HepG2 (cell line): Measurements from ENCODE around the gene SSTR5. TPM values are rescaled to one million over a fixed set of nuclear protein-coding genes. Genes with fewer than 3 reads are reported as not detected.

Experiments used
- ATAC-seq: fragments of 200-7000 bp; cut with Tn5 transposase; 3 replicates; pipeline ENCODE4 v1.9.1; 2020; ENCODE audit warnings: mild to moderate bottlenecking, moderate library complexity
- BruUV-seq: library from RNA; stranded (reverse); fragments of 400-500 nt; replicated peaks from 2 replicates; lab custom pipeline; 2021; lab: Mats Ljungman, UMichigan
- CTCF ChIA-PET: fragments of 300-600 bp; formaldehyde crosslinking; extraction: SDS; loops from one replicate; lab custom pipeline; 2021; ENCODE audit warnings: low total read pairs, inconsistent platforms, low intra/inter-chr PET ratio; lab: Yijun Ruan, JAX
- POLR2A ChIA-PET: fragments of 350-600 bp; sonication (Branson Sonifier 250); formaldehyde crosslinking; loops from one replicate; lab custom pipeline; 2020; ENCODE audit warnings: antibody characterized with exemption, inconsistent platforms; lab: Yijun Ruan, JAX
- DNase-seq: peaks from one replicate; pipeline ENCODE4 v3.0.0-alpha.2; 2015; ENCODE audit warnings: low spot score
- FAIRE-seq: peaks from 3 replicates; lab custom pipeline; 2011; peaks lifted over from hg19 to GRCh38; lab: Jason Lieb, UNC
- H2AFZ ChIP-seq: one replicate; pipeline ENCODE4 v1.6.1; 2011; ENCODE audit warnings: low read length, inconsistent platforms
- H3K27ac ChIP-seq: fragments of 300-600 bp; 3 replicates; pipeline ENCODE4 v1.8.0; 2011; ENCODE audit warnings: mixed run types, mild to moderate bottlenecking, mixed read lengths, low read length, inconsistent platforms; ENCODE audit not compliant: insufficient read depth; ENCODE audit errors: extremely low read length
- H3K27me3 ChIP-seq, 2 experiments: fragments of 200-600 bp in 1 of 2; 2 replicates in 1 of 2; 3 replicates in 1 of 2; pipeline versions ENCODE4 v1.6.0 to v1.8.0; 2011; ENCODE audit warnings: low read length in 2 of 2, mild to moderate bottlenecking in 2 of 2, moderate library complexity in 2 of 2, inconsistent platforms in 1 of 2; ENCODE audit not compliant: insufficient read depth in 2 of 2, control insufficient read depth in 1 of 2
- H3K36me3 ChIP-seq, 2 experiments: fragments of 200-600 bp in 1 of 2; replicated peaks in 1 of 2; 2 replicates in 1 of 2; 3 replicates in 1 of 2; pipeline versions ENCODE4 v1.5.1 to v1.8.0; 2011; ENCODE audit warnings: low read length in 2 of 2, inconsistent platforms in 1 of 2; ENCODE audit not compliant: insufficient read depth in 2 of 2, control insufficient read depth in 1 of 2
- H3K4me1 ChIP-seq: 2 replicates; pipeline ENCODE4 v1.5.1; 2012; ENCODE audit warnings: low read length, inconsistent platforms; ENCODE audit not compliant: insufficient read depth
- H3K4me2 ChIP-seq: 2 replicates; pipeline ENCODE4 v1.6.0; 2011; ENCODE audit warnings: low read depth, low read length, inconsistent platforms
- H3K4me3 ChIP-seq, 3 experiments: fragments of 200-600 bp in 1 of 3; sonication (generic), shearing (Covaris generic) in 1 of 3; replicated peaks in 1 of 3; 2 replicates each; pipeline ENCODE4 v1.5.1; 2011 to 2016; ENCODE audit warnings: low read length in 3 of 3, inconsistent platforms in 2 of 3, low read depth in 2 of 3, mild to moderate bottlenecking in 2 of 3, control low read depth in 1 of 3, mixed read lengths in 1 of 3; ENCODE audit not compliant: insufficient read depth in 1 of 3
- H3K79me2 ChIP-seq: one replicate; pipeline ENCODE4 v1.6.1; 2011; ENCODE audit warnings: low read length, inconsistent platforms; ENCODE audit not compliant: insufficient read depth
- H3K9ac ChIP-seq: 2 replicates; pipeline ENCODE4 v1.6.0; 2011; ENCODE audit warnings: mild to moderate bottlenecking, low read depth, low read length, inconsistent platforms; ENCODE audit not compliant: insufficient read depth
- H3K9me3 ChIP-seq: 2 replicates; pipeline ENCODE4 v1.5.1; 2012; ENCODE audit warnings: mild to moderate bottlenecking, low read length
- H4K20me1 ChIP-seq: 2 replicates; pipeline ENCODE4 v1.6.0; 2011; ENCODE audit warnings: inconsistent platforms, mild to moderate bottlenecking, low read length, moderate library complexity; ENCODE audit not compliant: insufficient read depth
- CBFB ChIP-seq: sonication (generic); formaldehyde crosslinking; IDR thresholded peaks from 2 replicates; pipeline ENCODE4 v1.4.0; 2020; ENCODE audit warnings: missing genetic modification reagents
- HNRNPK ChIP-seq: fragments of 200-400 bp; formaldehyde crosslinking; IDR thresholded peaks from 2 replicates; pipeline ENCODE4 v1.6.1; 2018; ENCODE audit warnings: low read length, low read depth, moderate library complexity, mild to moderate bottlenecking; ENCODE audit not compliant: poor library complexity, severe bottlenecking
- KDM5B ChIP-seq: sonication (generic); formaldehyde crosslinking; IDR thresholded peaks from 2 replicates; pipeline ENCODE4 v1.4.0; 2020; ENCODE audit warnings: missing genetic modification reagents, mild to moderate bottlenecking, borderline replicate concordance
- MAX ChIP-seq: IDR thresholded peaks from 2 replicates; pipeline ENCODE4 v1.6.1; 2012; ENCODE audit warnings: inconsistent platforms
- NR2F6 ChIP-seq, 2 experiments: IDR thresholded peaks; 2 replicates each; pipeline ENCODE4 v1.6.1; 2016; ENCODE audit warnings: antibody characterized with exemption in 1 of 2, mild to moderate bottlenecking in 1 of 2
- RXRA ChIP-seq: sonication (generic); formaldehyde crosslinking; IDR thresholded peaks from 2 replicates; pipeline ENCODE4 v1.5.1; 2020; ENCODE audit warnings: missing genetic modification reagents
- SMC3 ChIP-seq: IDR thresholded peaks from 2 replicates; pipeline ENCODE4 v1.6.1; 2011; ENCODE audit warnings: low read length, improper control_type of control experiment
- SP140L ChIP-seq: sonication (generic); formaldehyde crosslinking; IDR thresholded peaks from 2 replicates; pipeline ENCODE4 v1.4.0; 2020; ENCODE audit warnings: missing genetic modification reagents, borderline replicate concordance
- THYN1 ChIP-seq: sonication (generic); formaldehyde crosslinking; IDR thresholded peaks from 2 replicates; pipeline ENCODE4 v1.8.1; 2023; ENCODE audit warnings: low read depth, mild to moderate bottlenecking, moderate library complexity, missing genetic modification reagents, borderline replicate concordance
- ZNF879 ChIP-seq: sonication (generic); formaldehyde crosslinking; IDR thresholded peaks from 2 replicates; pipeline ENCODE4 v1.8.1; 2023; ENCODE audit warnings: missing genetic modification reagents
- WGBS: methylation state at CpG from one replicate; pipeline ENCODE4 v1.1.6; 2017; ENCODE audit warnings: low lambda C conversion rate; 5-methylcytosine and 5-hydroxymethylcytosine counted together
- in situ Hi-C: cut with HindIII; loops from 2 replicates; pipeline ENCODE4 v1.10.0; 2017; ENCODE audit warnings: low pct_unique_long_range_greater_than_20kb; ENCODE audit not compliant: extremely low pct_ligation_motif_present
- intact Hi-C: fragments of 100-400 bp; cut with micrococcal nuclease; formaldehyde crosslinking; loops from one replicate; pipeline ENCODE4 v1.10.0; 2022; ENCODE audit not compliant: unreplicated experiment
- polyA plus RNA-seq, 8 experiments: library from polyadenylated mRNA; depleted of rRNA in 3 of 8; stranded (reverse) in 7 of 8; unstranded in 1 of 8; fragments of >200 nt; fragmentation: Illumina TruSeq in 4 of 8; extraction: Trizol in 4 of 8; gene quantifications; 2 replicates each; pipeline versions ENCODE4 v1.2.1 to v1.2.3, GENCODE V29; 2011 to 2016; ENCODE audit warnings: low read depth in 4 of 8, missing spikeins in 1 of 8, mixed read lengths in 1 of 8; ENCODE audit not compliant: insufficient read depth in 1 of 8
- total RNA-seq, 5 experiments: library from RNA; depleted of rRNA; stranded (reverse); fragments of >200 nt; fragmentation: Illumina TruSeq; extraction: Trizol; gene quantifications; 2 replicates each; pipeline ENCODE4 v1.2.3, GENCODE V29; 2016; ENCODE audit warnings: low read depth in 1 of 5

SSTR5 gene
- total and polyA plus RNA-seq, 2 of the 13 experiments (the other 11 are each of a cell fraction or from before 2014, with no cell fraction given): 0.20 to 0.49 TPM

GRCh38 chr16:1105888-1106620, 33.5 kb downstream of the SSTR5 start (continued):
- peak; percentile 50; the same call in 1 of the 2 replicates for TF ChIP-seq MAX
- TF ChIP-seq NR2F6 (IDR thresholded peaks at IDR 0.05): no peak
- TF ChIP-seq NR2F6 (CRISPR knock-in tag; IDR thresholded peaks at IDR 0.05): peak; percentile 37; the same call in 1 of the 2 replicates
- TF ChIP-seq THYN1 (CRISPR knock-in tag): no peak
- peak; percentile 47; the same call in 1 of the 2 replicates for TF ChIP-seq RXRA
- peak; percentile 89 for TF ChIP-seq HNRNPK
- 0 out of 2 replicates have a peak, but pooled peaks have one; percentile 20 for TF ChIP-seq CBFB
- peak; percentile 66; the same call in 1 of the 2 replicates for TF ChIP-seq SMC3
- TF ChIP-seq SP140L: no peak
- 0 out of 2 replicates have a peak, but pooled peaks have one; percentile 29 for TF ChIP-seq KDM5B (CRISPR knock-in tag)

- no TSS peak for BruUV-seq
- H3K4me1 ChIP-seq: 0 out of 2 replicates have a peak, but pooled peaks cover under 1% of the 10 kb centered on the region
- no peak for DNase-seq
- no peak overlapping the region for H2AFZ ChIP-seq
- H4K20me1 ChIP-seq: peaks cover 3% of the 10 kb centered on the region; the same call in 1 of the 2 replicates
- in situ Hi-C loops (no loop called here), intact Hi-C loops (loop anchor here (1.0 kb wide), 1 partner anchor 88 kb away; no protein-coding TSS in a partner anchor)
- H3K4me3 ChIP-seq: no peak overlapping the region
- ChIA-PET CTCF (interaction anchor here (1.0 to 2.7 kb wide), 2 partner anchors 49 to 77 kb away, joined by 6 to 10 read pairs; no protein-coding TSS in a partner anchor), POLR2A (no interaction called here)
- no peak for ATAC-seq
- H3K9ac ChIP-seq: no peak overlapping the region
- H3K27me3 ChIP-seq: peaks cover 27 to 82% of the 10 kb centered on the region in 2 experiments
- H3K36me3 ChIP-seq: no peaks in the 10 kb centered on the region
- WGBS: 38% methylated on average over 4 of the region's 16 CpGs
- no peaks in the 10 kb centered on the region for H3K9me3 ChIP-seq
- H3K4me2 ChIP-seq: no peak overlapping the region
- H3K79me2 ChIP-seq: no peaks in the 10 kb centered on the region
- FAIRE-seq: no peak
- no peak for TF ChIP-seq ZNF879 (CRISPR knock-in tag)
- 0 out of 2 replicates have a peak, but pooled peaks have one; percentile 5 for TF ChIP-seq KDM5B (CRISPR knock-in tag)
- no peak overlapping the region for H3K27ac ChIP-seq
These were observed 34.1 kb downstream of the SSTR5 start for GRCh38 chr16:1106659-1107058.
